Pulmonary artery endothelial cell (primary cell): ENCODE results near the gene CRAMP1. TPM values are rescaled to one million over a fixed set of nuclear protein-coding genes. Genes with fewer than 3 reads are reported as not detected.

ENCODE experiments used
- DNase-seq: peaks from one replicate; pipeline ENCODE4 v3.0.0-alpha.2; 2011; ENCODE audit warnings: low read depth, low spot score
- total RNA-seq: library from RNA; depleted of rRNA; stranded (reverse); fragments of >200 nt; gene quantifications from 2 replicates; pipeline ENCODE4 v1.2.3, GENCODE V29; 2014

The CRAMP1 gene
- total RNA-seq, 1 donor from 2014 or later = 6.7 TPM

DNA sequence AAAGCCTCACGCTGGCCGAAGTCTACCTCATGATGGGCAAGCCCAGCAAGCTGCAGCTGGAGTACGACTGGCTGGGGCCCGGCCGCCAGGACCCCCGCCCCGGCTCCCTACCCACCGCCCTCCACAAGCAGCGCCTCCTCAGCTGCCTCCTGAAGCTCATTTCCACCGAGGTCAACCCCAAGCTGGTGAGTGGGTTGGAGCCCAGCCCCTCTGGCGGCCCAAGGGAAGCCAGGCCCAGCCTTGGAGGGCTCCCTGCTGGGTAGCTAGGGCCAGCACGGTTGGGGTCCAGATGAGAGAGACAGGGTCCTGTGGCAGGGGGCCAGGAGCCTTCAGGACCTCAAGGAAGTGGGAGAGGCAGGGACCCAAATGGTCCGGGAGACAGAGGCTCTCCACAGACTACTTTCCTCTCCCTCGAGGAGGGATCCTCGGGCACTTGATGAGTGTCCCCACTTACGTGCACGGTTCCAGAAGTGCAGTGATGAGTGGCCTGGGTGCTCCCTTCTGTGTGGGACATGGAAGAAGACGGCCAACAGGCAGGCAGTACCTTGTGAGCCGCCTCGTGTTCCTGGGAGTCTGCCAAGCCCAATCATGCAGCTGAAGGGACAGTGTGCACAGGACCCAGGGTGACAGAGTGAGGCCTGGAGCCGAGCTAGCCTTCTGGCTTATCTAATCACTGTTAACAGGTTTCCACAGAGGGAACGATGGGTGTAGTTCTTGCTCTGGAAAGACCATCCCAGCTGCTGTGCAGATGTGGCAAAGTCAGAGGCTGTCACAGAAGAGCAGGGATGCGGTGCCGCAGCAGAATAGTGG is 44.9 kb downstream of the CRAMP1 start:
- DNase-seq = no peak

- DNase-seq = no peak
Observed at GRCh38 chr16:1657841-1658240, 45.7 kb downstream of the CRAMP1 start.

DNA sequence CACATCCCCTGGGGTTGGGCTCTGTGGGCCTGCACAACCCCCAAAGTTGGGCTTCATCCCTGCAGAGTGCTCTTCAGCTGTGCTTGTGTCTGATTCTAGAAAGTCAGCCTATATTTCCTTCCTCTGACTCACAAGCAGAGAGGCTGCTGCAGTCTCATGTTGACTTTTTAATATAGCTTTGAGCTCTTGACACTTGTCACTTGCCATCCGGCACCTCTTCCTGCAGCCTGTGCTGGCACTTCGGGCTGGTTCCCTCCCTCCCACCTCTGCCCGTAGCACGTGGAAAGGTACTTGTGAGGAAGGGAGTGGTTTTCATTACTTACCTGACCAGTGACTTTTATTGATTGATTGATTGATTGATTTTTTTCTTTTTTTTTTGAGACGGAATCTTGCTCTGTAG is 46.9 kb downstream of the CRAMP1 start:
- DNase-seq = no peak

DNA sequence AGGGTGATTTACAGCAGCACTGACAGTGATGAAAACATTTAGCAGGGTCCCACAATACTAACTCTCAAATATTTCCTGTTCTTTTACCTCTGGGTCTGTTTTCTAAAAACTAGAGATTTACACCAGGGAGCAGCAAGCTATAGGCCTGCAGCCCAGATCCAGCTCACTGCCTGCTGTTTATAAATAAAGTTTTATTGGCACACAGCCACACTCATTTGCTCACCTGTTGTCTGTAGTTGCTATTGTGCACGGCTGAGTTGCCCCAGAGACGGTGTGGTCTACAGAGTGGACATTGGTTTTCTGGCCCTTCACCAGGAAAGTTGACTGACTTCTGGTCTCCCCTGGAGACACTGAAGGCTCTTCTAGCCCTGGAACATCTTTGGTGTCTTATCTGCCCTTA is 49.7 kb downstream of the CRAMP1 start:
- DNase-seq = no peak

- DNase-seq = no peak
Observed at GRCh38 chr16:1662543-1662942, 50.4 kb downstream of the CRAMP1 start.

DNA sequence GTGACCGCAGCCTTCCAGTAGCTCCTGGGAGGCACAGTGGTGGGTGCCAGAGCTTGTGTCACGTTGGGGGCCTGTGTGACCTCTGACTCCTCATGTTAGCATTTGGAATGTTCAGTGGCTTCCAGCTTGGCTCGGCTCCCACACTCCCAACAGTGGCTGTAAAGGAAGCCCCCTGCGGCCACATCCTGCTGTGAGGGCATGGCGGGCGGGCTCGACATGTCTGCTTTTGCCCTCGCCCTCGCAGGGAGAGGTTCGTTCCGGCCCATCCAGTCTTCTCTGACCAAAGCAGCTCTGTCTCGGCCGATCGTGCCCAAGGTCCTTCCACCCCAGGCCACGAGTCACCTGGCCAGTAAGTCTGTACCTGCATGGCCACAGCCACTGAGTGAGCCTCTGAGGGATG is 53.7 kb downstream of the CRAMP1 start:
- no peak for DNase-seq

- DNase-seq = no peak
Observed at GRCh38 chr16:1666316-1666715, 54.2 kb downstream of the CRAMP1 start.

GRCh38 chr16:1667271-1667670 is 55.1 kb downstream of the CRAMP1 start:
- DNase-seq = no peak

DNA sequence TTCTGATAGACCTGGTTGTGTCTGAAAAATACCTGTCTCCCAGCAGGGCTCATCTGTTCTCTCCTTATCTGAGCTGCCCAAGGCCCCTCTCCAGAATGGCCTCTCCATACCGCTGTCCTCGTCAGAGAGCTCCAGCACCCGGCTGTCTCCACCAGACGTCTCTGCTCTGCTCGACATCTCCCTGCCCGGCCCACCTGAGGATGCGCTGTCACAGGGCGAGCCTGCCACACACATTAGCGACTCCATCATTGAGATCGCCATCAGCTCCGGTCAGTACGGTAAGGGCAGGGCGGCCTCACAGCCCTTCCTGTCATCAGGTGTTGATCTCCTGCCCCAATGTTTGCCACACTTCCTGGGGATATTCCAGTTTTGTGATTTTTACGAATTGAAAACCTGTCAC is 55.8 kb downstream of the CRAMP1 start:
- DNase-seq = no peak

DNA sequence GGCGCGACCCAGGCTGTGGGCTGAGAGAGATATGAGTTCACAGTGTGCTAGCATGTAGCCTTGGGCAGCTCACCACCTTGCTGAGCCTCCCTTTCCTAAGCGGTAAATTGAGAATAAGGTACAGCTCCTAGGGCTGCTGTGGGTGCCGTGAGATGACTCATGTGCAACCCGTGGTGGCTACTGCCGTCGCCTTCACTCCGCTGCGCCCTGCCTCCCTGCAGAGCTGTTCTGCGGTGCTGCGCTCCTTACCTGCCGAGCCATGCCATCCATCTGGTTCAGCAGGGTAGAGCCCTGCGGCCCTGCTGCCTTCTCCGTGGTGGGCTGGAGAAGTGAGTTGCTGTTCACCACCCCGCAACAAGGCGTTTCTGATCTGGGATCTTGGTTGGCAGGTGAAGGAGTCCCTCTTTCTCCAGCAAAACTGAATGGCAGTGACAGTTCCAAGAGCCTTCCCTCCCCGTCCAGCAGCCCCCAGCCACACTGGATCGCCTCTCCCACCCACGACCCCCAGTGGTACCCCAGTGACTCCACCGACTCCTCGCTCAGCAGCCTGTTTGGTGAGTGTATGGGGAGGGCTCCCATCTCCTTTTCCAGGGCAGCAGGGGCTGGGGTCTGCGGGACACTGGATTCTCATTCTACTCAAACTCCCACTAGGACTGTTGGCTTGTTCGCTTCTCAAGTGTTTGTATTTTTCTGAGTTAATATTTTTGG is 56.6 kb downstream of the CRAMP1 start:
- DNase-seq = no peak

DNA sequence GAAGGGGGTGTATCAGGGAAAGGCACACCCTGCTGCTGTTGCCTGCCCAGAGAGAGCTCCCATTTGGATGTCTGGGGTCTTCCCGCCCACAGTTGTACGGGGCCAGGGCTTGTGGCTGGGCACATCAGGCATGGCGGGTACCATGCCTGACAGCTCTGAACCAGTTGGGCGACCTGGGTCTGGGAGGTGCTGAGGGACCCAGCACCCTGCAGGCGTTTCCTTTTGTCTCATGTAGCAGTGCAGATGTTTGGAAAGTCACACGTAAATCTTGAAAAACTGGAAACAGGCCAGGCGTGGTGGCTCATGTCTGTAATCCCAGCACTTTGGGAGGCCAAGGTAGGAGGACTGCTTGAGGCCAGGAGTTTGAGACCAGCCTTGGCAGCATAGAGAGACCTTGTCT is 57.5 kb downstream of the CRAMP1 start:
- no peak for DNase-seq

GRCh38 chr16:1670371-1670770 is 58.2 kb downstream of the CRAMP1 start:
- DNase-seq = no peak

DNA sequence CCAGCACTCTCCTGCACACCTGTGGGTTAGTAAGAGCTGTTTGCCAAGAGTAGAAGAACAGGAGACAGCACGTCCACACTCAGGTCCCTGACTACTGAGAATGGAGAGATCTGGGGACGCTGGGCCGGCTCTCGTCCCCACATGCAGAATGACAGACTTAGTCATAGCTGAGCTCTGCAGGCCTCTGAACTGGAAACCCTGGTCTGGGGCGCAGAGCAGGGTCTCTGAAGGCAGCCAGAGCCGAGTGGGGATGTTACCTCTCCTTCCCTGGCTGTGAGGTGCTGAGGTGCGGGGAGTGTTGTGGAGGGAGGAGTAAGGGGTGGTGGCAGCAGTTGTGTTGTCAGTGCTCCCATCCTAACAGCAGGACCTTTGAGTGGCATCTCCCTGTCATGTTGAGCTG is 58.7 kb downstream of the CRAMP1 start:
- DNase-seq = no peak

DNA sequence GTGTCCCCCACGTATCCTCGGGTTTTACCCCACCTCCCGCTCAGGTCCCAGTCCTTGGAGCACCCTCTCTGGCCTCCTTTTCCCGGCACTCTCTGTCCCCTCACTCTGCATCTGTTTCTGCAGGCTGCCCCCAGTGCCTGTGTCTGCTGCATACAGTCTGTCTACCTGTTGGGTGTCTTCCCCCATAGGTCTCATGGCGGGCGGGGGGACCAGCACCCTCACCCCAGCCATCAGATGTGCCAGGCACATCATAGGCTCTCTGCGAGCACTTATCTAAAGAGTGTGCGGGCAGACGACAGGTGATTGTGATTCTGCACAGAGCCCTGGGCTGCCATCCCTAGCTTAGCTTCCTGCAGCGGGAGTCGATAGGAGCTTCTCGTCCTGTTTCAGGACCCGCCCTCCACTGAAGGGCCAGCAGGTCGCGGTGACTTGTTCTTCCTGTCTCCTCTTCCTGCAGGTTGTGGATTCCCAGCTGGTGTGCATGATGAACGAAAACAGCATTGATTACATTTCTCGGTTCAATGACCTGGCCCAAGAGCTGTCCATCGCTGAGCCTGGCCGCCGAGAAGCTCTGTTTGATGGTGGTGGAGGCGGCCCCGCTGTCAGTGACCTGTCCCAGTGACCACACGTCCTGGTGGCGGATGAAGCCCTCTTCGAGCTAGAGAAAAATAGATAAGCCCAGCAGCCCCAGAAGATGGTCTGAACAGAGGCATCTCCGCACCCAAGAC is 61.4 kb downstream of the CRAMP1 start:
- DNase-seq = no peak

DNA sequence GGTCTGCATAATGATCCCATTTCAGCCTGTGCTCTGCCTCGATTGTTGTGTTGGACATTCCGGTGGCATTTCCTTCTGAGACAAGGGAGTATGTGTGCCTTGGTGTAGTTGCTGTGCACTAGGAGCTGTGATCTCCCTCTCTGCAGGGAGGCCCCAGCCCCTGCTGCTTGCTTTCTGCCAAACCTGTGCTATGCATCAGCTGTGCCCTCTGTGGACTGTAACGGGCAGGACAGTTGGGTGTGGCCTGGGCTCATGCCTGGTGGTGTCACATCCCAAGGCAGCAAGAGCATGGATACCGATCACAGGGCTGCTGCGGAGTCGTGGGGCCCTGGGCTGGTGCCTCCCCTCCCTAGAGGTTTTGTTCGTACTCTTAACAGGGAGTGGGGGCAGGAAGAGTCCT is 62.1 kb downstream of the CRAMP1 start:
- DNase-seq = no peak

DNA sequence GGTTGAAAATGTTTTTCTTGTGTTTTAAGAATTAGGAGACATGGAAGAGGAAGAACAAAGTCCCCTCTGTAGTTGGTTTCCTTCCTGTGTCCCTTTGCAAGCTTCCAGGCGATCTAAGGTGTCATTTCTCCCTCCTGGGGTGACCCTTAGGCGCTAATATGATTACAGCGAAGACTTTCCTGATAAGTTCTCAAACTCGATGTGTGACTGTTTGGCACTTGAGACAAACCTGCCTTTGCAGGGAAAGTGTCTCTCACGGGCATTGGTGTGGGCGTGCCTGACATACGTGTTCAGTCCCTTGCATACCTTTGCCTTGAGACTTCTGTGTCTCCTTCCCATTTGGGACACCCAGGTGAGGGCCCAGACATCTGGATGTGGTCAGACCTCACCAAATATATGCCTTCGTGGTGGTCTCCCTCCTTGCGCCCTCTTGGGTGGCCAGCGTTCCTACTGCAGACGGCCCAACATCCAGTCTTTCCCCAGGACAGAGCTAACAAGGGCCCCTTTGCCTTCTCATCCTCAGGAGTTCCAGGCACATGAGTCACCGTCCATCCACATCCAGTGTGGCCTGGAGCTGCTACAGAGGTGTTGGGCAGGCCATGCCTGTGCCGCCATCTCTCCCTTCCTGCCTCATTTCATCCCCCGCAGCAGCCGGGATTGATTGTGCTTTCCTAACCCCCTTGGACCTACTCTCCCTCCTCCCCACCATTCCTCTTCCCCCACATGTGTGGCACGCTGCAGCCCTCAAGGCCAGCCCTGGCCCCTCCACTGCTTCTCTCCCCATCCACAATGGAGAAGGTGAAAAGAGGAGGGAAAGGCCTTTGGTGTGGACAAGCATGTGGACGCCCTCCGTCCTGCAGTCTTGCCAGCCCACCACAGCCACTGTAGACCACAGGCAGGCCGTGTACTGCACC is 62.8 kb downstream of the CRAMP1 start:
- DNase-seq = no peak

GRCh38 chr16:1676661-1677060 is 64.5 kb downstream of the CRAMP1 start:
- no peak for DNase-seq

GRCh38 chr16:1677339-1677738 is 65.2 kb downstream of the CRAMP1 start:
- DNase-seq = no peak

GRCh38 chr16:1677942-1678499 is 65.9 kb downstream of the CRAMP1 start, which contains the start of gene JPT2:
Gene JPT2, plus strand, starts transcription at chr16:1678279. Its CDS starts 34 bp downstream, at chr16:1678313.
- peak; percentile 86 for DNase-seq

- DNase-seq = no peak
Observed at GRCh38 chr16:1678500-1679098, 66.4 kb downstream of the CRAMP1 start.
